Fibroblast of lung (primary cell): ENCODE data around the gene TMEM175.

ENCODE experiments used
- CTCF ChIP-seq, 2 donors: IDR thresholded peaks in 1 of 2; conservative IDR thresholded peaks in 1 of 2; 1 replicate in 1 of 2; 2 replicates in 1 of 2; pipeline ENCODE4 v1.5.1; 2011 to 2012; ENCODE audit warnings: low read length in 2 of 2, control low read depth in 1 of 2, inconsistent platforms in 1 of 2, low read depth in 1 of 2, mild to moderate bottlenecking in 1 of 2
- EZH2 ChIP-seq: IDR thresholded peaks from 2 replicates; pipeline ENCODE4 v1.5.1; 2012; ENCODE audit warnings: low read length, control low read depth, mild to moderate bottlenecking; ENCODE audit errors: missing control alignments

- no peak for TF ChIP-seq CTCF (conservative IDR thresholded peaks at IDR 0.05 in 1 of 2, IDR thresholded peaks at IDR 0.05 in 1 of 2; ENCODE audit: low read depth in 1 of 2, low read length in 2 of 2)
- no peak for TF ChIP-seq EZH2
Observed at GRCh38 chr4:1002631-1003251, 70.5 kb downstream of the TMEM175 start.
